Hepatocyte (in vitro differentiated cells): Measurements from ENCODE around the gene DACT2.
"Not testable (repeated sequence)": the region's sequence is repeated elsewhere in the genome, so short reads cannot be mapped to it uniquely, and the experiment has no call there.

Experiments used
- CTCF ChIP-seq: fragments of 200-600 bp; sonication (generic); IDR thresholded peaks from 2 replicates; pipeline ENCODE4 v1.5.1; 2016; ENCODE audit warnings: antibody characterized with exemption, mild to moderate bottlenecking; ENCODE audit not compliant: poor library complexity
- EZH2 ChIP-seq: fragments of 200-600 bp; sonication (generic); IDR thresholded peaks from 2 replicates; pipeline ENCODE4 v1.6.1; 2016; ENCODE audit warnings: antibody characterized with exemption, mild to moderate bottlenecking, borderline replicate concordance
- EZH2phosphoT487 ChIP-seq: fragments of 200-600 bp; sonication (generic); IDR thresholded peaks from one replicate; pipeline ENCODE4 v1.6.1; 2018; ENCODE audit warnings: antibody characterized with exemption, mild to moderate bottlenecking, low read depth, moderate library complexity; ENCODE audit not compliant: unreplicated experiment, severe bottlenecking

- not testable (repeated sequence) for TF ChIP-seq CTCF, EZH2, EZH2phosphoT487
Observed at GRCh38 chr6:168312125-168312507, 7.5 kb downstream of the DACT2 start.
